Choroid plexus epithelial cell (primary cell): ENCODE results near the gene ADI1.
"Not testable (repeated sequence)": the region's sequence is repeated elsewhere in the genome, so short reads cannot be mapped to it uniquely, and the experiment has no call there.

Experiments used
- DNase-seq: peaks from one replicate; pipeline ENCODE4 v3.0.0-alpha.2; 2010; ENCODE audit warnings: low read depth
- H3K4me3 ChIP-seq: 2 replicates; pipeline ENCODE4 v1.5.1; 2011; ENCODE audit warnings: low read depth, mild to moderate bottlenecking, control low read depth, low read length, moderate library complexity
- CTCF ChIP-seq: conservative IDR thresholded peaks from 2 replicates; pipeline ENCODE4 v1.5.1; 2011; ENCODE audit warnings: low read depth, mild to moderate bottlenecking, control low read depth, inconsistent platforms, low read length, moderate library complexity

Gene ADI1

GRCh38 chr2:3518496-3519254, 656 bp downstream of the ADI1 start:
- TF ChIP-seq CTCF = no peak
- peak overlapping the region; percentile 91 for H3K4me3 ChIP-seq
- peak; percentile 98 for DNase-seq

- no peak for DNase-seq
- no peak for TF ChIP-seq CTCF
- H3K4me3 ChIP-seq = peak overlapping the region; percentile 91
Measured at GRCh38 chr2:3517948-3518495, 1.3 kb downstream of the ADI1 start.

DNA sequence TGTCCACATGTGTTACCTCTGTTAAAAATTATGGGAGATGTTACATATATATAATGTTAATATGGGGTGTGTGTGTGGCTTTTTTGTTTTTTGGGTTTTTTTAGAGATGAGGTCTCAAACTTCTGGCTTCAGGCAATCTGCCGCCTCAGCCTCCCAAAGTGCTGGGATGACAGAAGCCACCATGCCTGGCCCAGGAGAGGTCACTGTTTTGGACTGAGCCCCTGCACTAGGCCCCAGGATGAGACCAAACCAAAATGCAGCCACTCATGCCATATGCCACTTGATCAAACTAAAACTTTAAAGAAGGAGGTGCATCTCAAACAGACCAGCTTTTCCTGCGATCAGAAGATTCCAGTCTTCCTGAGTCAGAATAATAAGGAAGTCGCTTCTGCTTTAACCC, 2.5 kb downstream of the ADI1 start:
- TF ChIP-seq CTCF = no peak

DNA sequence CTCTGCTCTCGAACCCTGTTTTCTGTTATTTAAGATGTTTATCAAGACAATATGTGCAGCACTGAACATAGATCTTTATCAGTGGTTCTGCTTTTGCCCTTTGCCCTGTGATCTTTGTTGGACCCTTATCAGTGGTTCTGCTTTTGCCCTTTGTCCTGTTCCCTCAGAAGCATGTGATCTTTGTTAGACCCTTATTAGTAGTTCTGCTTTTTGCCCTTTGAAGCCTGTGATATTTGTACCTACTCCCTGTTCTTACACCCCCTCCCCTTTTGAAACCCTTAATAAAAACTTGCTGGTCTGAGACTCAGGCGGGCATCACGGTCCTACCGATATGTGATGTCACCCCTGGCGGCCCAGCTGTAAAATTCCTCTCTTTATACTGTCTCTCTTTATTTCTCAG, 3.9 kb downstream of the ADI1 start:
- not testable (repeated sequence) for H3K4me3 ChIP-seq, DNase-seq

More for the DNA sequence above, 2.5 kb downstream of the ADI1 start:
- DNase-seq = no peak
- no peak overlapping the region for H3K4me3 ChIP-seq

GRCh38 chr2:3513026-3513810, 6.1 kb downstream of the ADI1 start:
- no peak for DNase-seq
- no peak overlapping the region for H3K4me3 ChIP-seq
- TF ChIP-seq CTCF = no peak

DNA sequence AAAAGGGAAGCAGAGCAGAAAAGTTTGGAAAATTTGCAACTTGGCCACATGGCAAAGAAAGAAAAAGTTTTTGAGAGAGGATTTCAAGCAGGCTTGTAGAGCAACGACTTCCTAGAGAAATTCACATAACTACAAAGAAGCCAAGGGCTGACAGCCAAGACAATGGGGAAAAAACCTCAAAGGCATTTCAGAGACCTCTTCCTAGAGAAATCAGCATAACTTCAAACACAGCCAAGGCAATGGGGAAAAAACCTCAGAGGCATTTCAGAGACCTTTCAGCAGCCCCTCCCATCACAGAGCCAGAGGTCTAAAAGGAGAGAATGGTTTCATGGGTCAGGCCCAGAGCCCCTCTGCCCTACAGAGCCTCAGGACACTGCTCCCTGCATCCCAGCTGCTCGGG, 7.2 kb downstream of the ADI1 start:
- TF ChIP-seq CTCF = no peak
- no peak for DNase-seq
- no peak overlapping the region for H3K4me3 ChIP-seq

GRCh38 chr2:3505771-3506170, 13.6 kb downstream of the ADI1 start:
- peak; percentile 27 for DNase-seq
- TF ChIP-seq CTCF = no peak
- H3K4me3 ChIP-seq = no peak overlapping the region
